ENCODE measurements around the gene SRPK2. TPM values are rescaled to one million over a fixed set of nuclear protein-coding genes. Genes with fewer than 3 reads are reported as not detected.

The SRPK2 gene
- polyA plus RNA-seq, 6 donors from 2014 or later, result 50.6 to 65.5 (median 56.1) TPM

Other genes starting within 250 kb of the SRPK2 start
- 1 to 10 TPM; 1.9 to 6.0 (median 3.4) TPM for gene PUS7, start 133.3 kb upstream of the SRPK2 start, polyA plus RNA-seq (ENCODE audit: low read depth in 6 of 6)
- gene RINT1, start 143.3 kb upstream of the SRPK2 start, polyA plus RNA-seq (ENCODE audit: low read depth in 6 of 6), result 10 to 100 TPM in 5 of 6 donors, 1 to 10 TPM in 1; 9.0 to 35.4 (median 14.9) TPM
- under 1 TPM in 1 of 6 donors, not detected in 5; 0.24 TPM for gene EFCAB10, start 192.6 kb upstream of the SRPK2 start, polyA plus RNA-seq (ENCODE audit: low read depth in 6 of 6)